Activated B cell treated with CpG ODN at 0.5 μM for 24 hours (primary cell): Measurements from ENCODE around the gene PWWP2A. TPM values are rescaled to one million over a fixed set of nuclear protein-coding genes. Genes with fewer than 3 reads are reported as not detected.

Experiments
- ATAC-seq: fragments of 200-7000 bp; cut with Tn5 transposase; one replicate; pipeline ENCODE4 v1.10.0; 2021; ENCODE audit warnings: low read depth, mild to moderate bottlenecking, moderate library complexity
- CTCF ChIA-PET: fragments of 350-600 bp; sonication (Branson Sonifier 250); formaldehyde crosslinking; loops from one replicate; lab custom pipeline; 2021; ENCODE audit warnings: antibody characterized with exemption; lab: Charles Lee
- POLR2A ChIA-PET: fragments of 350-600 bp; sonication (Branson Sonifier 250); formaldehyde crosslinking; loops from one replicate; lab custom pipeline; 2021; ENCODE audit warnings: antibody characterized with exemption; lab: Charles Lee
- DNase-seq: peaks from one replicate; pipeline ENCODE4 v3.0.0; 2022
- H3K27ac Mint-ChIP-seq: one replicate; pipeline ENCODE4 v1.8.0; 2020; ENCODE audit warnings: mixed read lengths
- H3K27me3 Mint-ChIP-seq: one replicate; pipeline ENCODE4 v1.8.0; 2021; ENCODE audit warnings: mixed read lengths
- H3K36me3 Mint-ChIP-seq: one replicate; pipeline ENCODE4 v1.8.0; 2021; ENCODE audit warnings: low read depth, mixed read lengths
- H3K4me1 Mint-ChIP-seq: one replicate; pipeline ENCODE4 v1.8.0; 2021; ENCODE audit warnings: mixed read lengths
- H3K4me3 Mint-ChIP-seq: one replicate; pipeline ENCODE4 v1.8.0; 2020; ENCODE audit warnings: mild to moderate bottlenecking, mixed read lengths
- H3K9me3 Mint-ChIP-seq: one replicate; pipeline ENCODE4 v1.8.0; 2020; ENCODE audit warnings: mixed read lengths
- CTCF ChIP-seq: fragments of 200-600 bp; IDR thresholded peaks from one replicate; pipeline ENCODE4 v1.8.0; 2022; ENCODE audit warnings: antibody characterized with exemption, mild to moderate bottlenecking
- intact Hi-C: fragments of 100-400 bp; cut with micrococcal nuclease; formaldehyde crosslinking; loops from one replicate; pipeline ENCODE4 v1.15.1; 2024
- total RNA-seq: library from RNA; stranded (reverse); gene quantifications from 2 replicates; pipeline ENCODE4 v1.2.3, GENCODE V29; 2022

PWWP2A gene
- total RNA-seq, 1 donor from 2014 or later: 33.0 TPM

GRCh38 chr5:160158087-160158486, 38.8 kb upstream of the PWWP2A start:
- CTCF ChIA-PET: no interaction called here
- H3K9me3 Mint-ChIP-seq: no peaks in the 10 kb centered on the region

GRCh38 chr5:160155017-160155750, 35.9 kb upstream of the PWWP2A start:
- H3K9me3 Mint-ChIP-seq: no peaks in the 10 kb centered on the region
- intact Hi-C loops: no loop called here
- no peaks in the 10 kb centered on the region for H3K36me3 Mint-ChIP-seq
- TF ChIP-seq CTCF: no peak
- H3K4me3 Mint-ChIP-seq: no peak overlapping the region
- ATAC-seq: no peak
- H3K27me3 Mint-ChIP-seq: peaks cover 3% of the 10 kb centered on the region
- H3K27ac Mint-ChIP-seq: no peak overlapping the region
- DNase-seq: no peak
- peaks cover 2% of the 10 kb centered on the region for H3K4me1 Mint-ChIP-seq
- ChIA-PET CTCF (no interaction called here), POLR2A (no interaction called here)

More at GRCh38 chr5:160158087-160158486, 38.8 kb upstream of the PWWP2A start:
- no peak overlapping the region for H3K4me3 Mint-ChIP-seq
- DNase-seq (no peak), ATAC-seq (no peak)
- H3K27me3 Mint-ChIP-seq: peaks cover 5% of the 10 kb centered on the region
- H3K4me1 Mint-ChIP-seq: peaks cover 3% of the 10 kb centered on the region
- TF ChIP-seq CTCF: no peak
- no peak overlapping the region for H3K27ac Mint-ChIP-seq
- H3K36me3 Mint-ChIP-seq: no peaks in the 10 kb centered on the region
- intact Hi-C loops: no loop called here
- POLR2A ChIA-PET: interaction anchor here (0.8 kb wide), 1 partner anchor 209 kb away, joined by 6 read pairs; no protein-coding TSS in a partner anchor

- Mint-ChIP-seq H3K9me3 (no peaks in the 10 kb centered on the region), H3K36me3 (no peaks in the 10 kb centered on the region), H3K27ac (no peak overlapping the region), H3K4me3 (no peak overlapping the region), H3K4me1 (no peaks in the 10 kb centered on the region), H3K27me3 (peaks cover 3% of the 10 kb centered on the region)
- DNase-seq (no peak), ATAC-seq (no peak)
- intact Hi-C loops: no loop called here
- ChIA-PET POLR2A (no interaction called here), CTCF (no interaction called here)
- no peak for TF ChIP-seq CTCF
These were observed 33.7 kb upstream of the PWWP2A start for GRCh38 chr5:160152901-160153300.

GRCh38 chr5:160152287-160152686, 33.0 kb upstream of the PWWP2A start:
- Mint-ChIP-seq H3K4me1 (no peaks in the 10 kb centered on the region), H3K27me3 (peaks cover 3% of the 10 kb centered on the region), H3K36me3 (no peaks in the 10 kb centered on the region), H3K4me3 (no peak overlapping the region), H3K27ac (no peak overlapping the region), H3K9me3 (no peaks in the 10 kb centered on the region)
- ChIA-PET POLR2A (no interaction called here), CTCF (no interaction called here)
- ATAC-seq (no peak), DNase-seq (no peak)
- intact Hi-C loops: no loop called here
- no peak for TF ChIP-seq CTCF

- Mint-ChIP-seq H3K36me3 (no peaks in the 10 kb centered on the region), H3K9me3 (no peaks in the 10 kb centered on the region), H3K4me1 (no peaks in the 10 kb centered on the region), H3K27me3 (no peaks in the 10 kb centered on the region), H3K4me3 (no peak overlapping the region), H3K27ac (no peak overlapping the region)
- POLR2A ChIA-PET: no interaction called here
- DNase-seq (no peak), ATAC-seq (no peak)
- no peak for TF ChIP-seq CTCF
- CTCF ChIA-PET: no interaction called here
- intact Hi-C loops: no loop called here
These were observed 31.8 kb upstream of the PWWP2A start for GRCh38 chr5:160151017-160151416.
